PC-3 (cell line): ENCODE measurements around the gene P2RX1.

ENCODE experiments used
- CTCF ChIP-seq: fragments of 300-600 bp; sonication (generic); conservative IDR thresholded peaks from 2 replicates; pipeline ENCODE4 v1.5.1; 2017; ENCODE audit warnings: antibody characterized with exemption, low read depth, mild to moderate bottlenecking, low read length
- EZH2 ChIP-seq: fragments of 300-600 bp; sonication (generic); IDR thresholded peaks from one replicate; pipeline ENCODE4 v1.6.1; 2017; ENCODE audit warnings: antibody characterized with exemption, mild to moderate bottlenecking, low read length; ENCODE audit not compliant: unreplicated experiment

GRCh38 chr17:3906881-3907280 is 9.4 kb downstream of the P2RX1 start:
- TF ChIP-seq EZH2: no peak
- TF ChIP-seq CTCF: no peak
